ENCODE results near the gene ABHD8.
"Not testable (repeated sequence)": the region's sequence is repeated elsewhere in the genome, so short reads cannot be mapped to it uniquely, and the experiment has no call there.

Gene ABHD8

GRCh38 chr19:17283504-17283996 lies 19.7 kb downstream of the ABHD8 start:
- H3K4me3 ChIP-seq (ENCODE audit: low read depth, low read length) = no peak overlapping the region

GRCh38 chr19:17282488-17283125 lies 20.6 kb downstream of the ABHD8 start:
- TF ChIP-seq, protein P1, sequence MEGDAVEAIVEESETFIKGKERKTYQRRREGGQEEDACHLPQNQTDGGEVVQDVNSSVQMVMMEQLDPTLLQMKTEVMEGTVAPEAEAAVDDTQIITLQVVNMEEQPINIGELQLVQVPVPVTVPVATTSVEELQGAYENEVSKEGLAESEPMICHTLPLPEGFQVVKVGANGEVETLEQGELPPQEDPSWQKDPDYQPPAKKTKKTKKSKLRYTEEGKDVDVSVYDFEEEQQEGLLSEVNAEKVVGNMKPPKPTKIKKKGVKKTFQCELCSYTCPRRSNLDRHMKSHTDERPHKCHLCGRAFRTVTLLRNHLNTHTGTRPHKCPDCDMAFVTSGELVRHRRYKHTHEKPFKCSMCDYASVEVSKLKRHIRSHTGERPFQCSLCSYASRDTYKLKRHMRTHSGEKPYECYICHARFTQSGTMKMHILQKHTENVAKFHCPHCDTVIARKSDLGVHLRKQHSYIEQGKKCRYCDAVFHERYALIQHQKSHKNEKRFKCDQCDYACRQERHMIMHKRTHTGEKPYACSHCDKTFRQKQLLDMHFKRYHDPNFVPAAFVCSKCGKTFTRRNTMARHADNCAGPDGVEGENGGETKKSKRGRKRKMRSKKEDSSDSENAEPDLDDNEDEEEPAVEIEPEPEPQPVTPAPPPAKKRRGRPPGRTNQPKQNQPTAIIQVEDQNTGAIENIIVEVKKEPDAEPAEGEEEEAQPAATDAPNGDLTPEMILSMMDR (IDR thresholded peaks at IDR 0.05; ENCODE audit: borderline replicate concordance, insufficient read depth, low read depth, low read length) = peak; percentile 94
- H3K4me3 ChIP-seq (ENCODE audit: low read depth, low read length) = peak overlapping the region; percentile 70

More at GRCh38 chr19:17283504-17283996, 19.7 kb downstream of the ABHD8 start:
- TF ChIP-seq, protein P1 (IDR thresholded peaks at IDR 0.05; ENCODE audit: borderline replicate concordance, insufficient read depth, low read depth, low read length) = no peak

- H3K4me3 ChIP-seq (ENCODE audit: low read depth, low read length) = peak within 1 kb of the TSS; percentile 70
- TF ChIP-seq, protein P1 (IDR thresholded peaks at IDR 0.05; ENCODE audit: borderline replicate concordance, insufficient read depth, low read depth, low read length) = no peak
These were observed 21.6 kb downstream of the ABHD8 start, which contains the start of gene ANKLE1 for GRCh38 chr19:17281391-17282304. ANKLE1 (plus strand) TSS chr19:17281901; CDS start chr19:17281921, 20 bp downstream.

GRCh38 chr19:17279436-17279835 lies 23.8 kb downstream of the ABHD8 start:
- H3K4me3 ChIP-seq (ENCODE audit: low read depth, low read length) = no peak overlapping the region
- TF ChIP-seq, protein P1 (IDR thresholded peaks at IDR 0.05; ENCODE audit: borderline replicate concordance, insufficient read depth, low read depth, low read length) = no peak

- TF ChIP-seq, protein P1 (IDR thresholded peaks at IDR 0.05; ENCODE audit: borderline replicate concordance, insufficient read depth, low read depth, low read length) = no peak
- no peak overlapping the region for H3K4me3 ChIP-seq (ENCODE audit: low read depth, low read length)
These were observed 27.6 kb downstream of the ABHD8 start for GRCh38 chr19:17275441-17276175.

- not testable (repeated sequence) for H3K4me3 ChIP-seq (ENCODE audit: low read depth, low read length)
These were observed 28.3 kb downstream of the ABHD8 start for GRCh38 chr19:17274892-17275291.

DNA sequence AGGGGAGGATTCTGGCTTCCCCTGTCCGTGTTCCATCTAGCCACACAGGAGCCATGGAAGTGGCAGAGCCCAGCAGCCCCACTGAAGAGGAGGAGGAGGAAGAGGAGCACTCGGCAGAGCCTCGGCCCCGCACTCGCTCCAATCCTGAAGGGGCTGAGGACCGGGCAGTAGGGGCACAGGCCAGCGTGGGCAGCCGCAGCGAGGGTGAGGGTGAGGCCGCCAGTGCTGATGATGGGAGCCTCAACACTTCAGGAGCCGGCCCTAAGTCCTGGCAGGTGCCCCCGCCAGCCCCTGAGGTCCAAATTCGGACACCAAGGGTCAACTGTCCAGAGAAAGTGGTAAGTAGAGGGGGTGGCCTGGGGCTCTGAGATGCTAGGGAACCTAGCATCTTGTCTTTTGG lies 34.5 kb downstream of the ABHD8 start:
- no peak overlapping the region for H3K4me3 ChIP-seq (ENCODE audit: low read depth, low read length)
- TF ChIP-seq, protein P1 (IDR thresholded peaks at IDR 0.05; ENCODE audit: borderline replicate concordance, insufficient read depth, low read depth, low read length) = no peak
